NCI-H146 treated with DMSO at 0.1 percent for 48 hours (cell line): ENCODE data around the gene NR2F2.

Experiments used
- DNase-seq: peaks from one replicate; lab custom pipeline; 2025; ENCODE audit not compliant: unreplicated experiment; lab: John Stamatoyannopoulos, UW

The NR2F2 gene

DNA sequence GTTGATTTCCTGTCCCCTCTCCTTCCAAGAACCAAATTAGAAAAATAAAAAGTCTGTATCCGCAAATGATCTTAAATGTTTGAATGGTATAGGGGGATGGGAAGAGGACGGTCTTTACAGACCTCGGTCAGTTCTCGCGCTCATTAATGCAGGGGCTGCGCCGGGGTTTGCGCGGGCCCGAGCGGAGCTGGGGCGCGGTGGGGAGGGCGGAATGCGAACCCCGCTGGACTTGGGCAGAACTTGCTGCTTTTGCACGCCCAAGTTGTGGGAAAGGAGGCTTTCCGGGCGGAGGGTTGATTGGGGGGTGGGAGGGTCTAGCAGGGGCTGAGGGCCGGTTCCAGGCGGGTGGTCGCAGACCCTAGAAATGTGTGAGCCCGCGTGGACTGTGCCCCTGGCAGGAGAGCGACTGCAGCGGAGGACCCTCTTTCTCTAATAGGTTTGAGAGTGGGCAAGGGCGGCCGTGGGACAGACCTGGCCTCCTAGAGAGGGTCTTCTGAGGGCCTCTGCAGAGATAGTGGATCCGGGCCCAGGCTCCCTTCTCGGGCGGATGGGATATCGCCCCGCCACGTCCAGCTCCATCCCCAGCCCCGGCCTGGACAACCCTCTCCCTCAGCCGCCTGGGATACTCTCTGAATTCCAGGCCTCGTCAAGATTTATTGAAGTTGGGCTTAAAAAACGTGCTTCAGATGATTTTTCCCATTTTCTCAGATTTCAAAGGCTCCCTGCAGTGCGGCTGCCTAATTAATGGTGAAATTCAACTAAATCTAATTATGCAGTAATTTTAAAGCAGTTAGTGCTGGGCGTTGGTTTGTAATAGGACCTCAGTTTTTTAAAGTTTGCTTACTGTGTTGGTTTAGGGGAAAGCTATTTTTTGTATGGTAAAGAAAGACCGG, 11.3 kb downstream of the NR2F2 start:
- DNase-seq = no peak

DNA sequence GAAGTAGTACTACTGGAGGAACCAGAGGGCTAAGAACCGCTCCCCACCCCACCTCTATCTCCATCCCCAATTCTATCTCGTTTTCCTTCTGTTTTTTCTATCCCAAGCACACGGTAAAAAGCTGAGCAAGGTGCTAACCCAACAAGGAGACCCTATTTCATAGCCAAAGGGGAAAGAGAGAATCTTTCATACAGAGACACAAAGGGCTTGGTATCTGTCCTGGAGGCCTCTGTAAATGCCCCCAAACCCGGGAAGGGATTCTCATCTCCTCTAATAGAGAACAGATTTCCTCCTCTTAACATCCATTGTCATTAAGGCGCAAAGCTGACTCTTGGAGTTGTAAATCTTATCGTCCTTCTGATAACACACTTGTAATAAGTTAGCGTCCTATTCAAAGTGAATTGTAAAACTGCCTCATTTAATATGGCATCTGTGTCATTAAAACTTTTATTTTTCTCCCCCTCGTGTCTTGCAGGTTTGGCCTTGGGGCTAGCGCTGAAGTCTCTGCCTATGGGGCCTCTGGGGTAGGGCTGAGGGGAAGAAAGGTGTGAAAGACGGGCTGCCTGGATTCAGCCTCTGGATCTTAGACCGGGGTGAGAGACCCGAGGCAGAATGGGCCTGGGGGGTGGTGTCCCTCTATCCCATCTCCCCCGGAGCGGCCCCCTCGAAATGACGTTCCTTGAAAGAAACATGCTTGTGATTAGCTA, 12.1 kb downstream of the NR2F2 start:
- no peak for DNase-seq

DNA sequence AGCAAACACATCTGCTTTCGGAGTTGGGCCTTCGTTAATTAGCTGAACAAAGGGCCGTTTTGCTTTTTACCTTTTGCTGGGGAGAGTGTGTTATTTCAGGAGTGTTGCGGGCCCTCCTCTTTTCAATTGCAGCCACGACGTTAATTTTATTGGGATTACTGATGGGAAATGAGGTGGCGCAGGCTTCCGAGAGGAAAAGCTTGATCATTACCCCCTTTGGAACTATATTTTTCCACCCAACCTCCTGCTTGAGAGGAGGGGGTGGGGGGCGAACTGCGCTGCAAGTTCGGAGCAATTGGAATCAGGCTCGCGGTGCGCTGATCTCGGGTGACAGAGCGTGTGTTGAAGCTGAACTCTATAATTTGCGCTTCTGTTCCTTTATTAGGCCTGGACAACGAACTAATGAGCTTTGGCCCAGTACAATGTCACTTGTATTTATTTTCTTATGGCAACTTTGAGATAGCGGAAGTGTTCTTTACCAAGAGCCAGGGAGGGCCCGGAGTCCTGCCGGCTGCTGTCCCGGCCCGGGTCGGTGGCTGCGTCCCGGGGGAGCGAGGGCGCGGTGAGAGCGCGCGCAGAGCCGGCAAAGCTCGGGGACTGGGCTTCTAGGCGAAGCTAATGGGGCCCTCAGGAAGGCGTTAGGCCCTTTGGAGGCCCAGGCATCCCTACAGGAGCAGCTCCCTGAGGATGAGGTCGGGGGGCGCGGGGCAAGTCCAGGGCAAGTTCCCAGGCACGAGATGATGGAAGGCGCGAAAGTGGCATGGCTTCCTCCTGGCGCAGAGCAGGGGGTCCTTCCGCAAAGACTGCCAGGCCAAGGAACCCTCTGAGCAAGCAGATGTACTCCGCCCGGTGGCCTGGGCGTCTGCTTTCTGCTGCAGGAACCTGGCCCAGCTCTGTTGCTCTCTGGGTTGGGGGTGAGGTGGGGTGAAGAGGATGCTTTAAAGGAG, 12.9 kb downstream of the NR2F2 start:
- no peak for DNase-seq

DNA sequence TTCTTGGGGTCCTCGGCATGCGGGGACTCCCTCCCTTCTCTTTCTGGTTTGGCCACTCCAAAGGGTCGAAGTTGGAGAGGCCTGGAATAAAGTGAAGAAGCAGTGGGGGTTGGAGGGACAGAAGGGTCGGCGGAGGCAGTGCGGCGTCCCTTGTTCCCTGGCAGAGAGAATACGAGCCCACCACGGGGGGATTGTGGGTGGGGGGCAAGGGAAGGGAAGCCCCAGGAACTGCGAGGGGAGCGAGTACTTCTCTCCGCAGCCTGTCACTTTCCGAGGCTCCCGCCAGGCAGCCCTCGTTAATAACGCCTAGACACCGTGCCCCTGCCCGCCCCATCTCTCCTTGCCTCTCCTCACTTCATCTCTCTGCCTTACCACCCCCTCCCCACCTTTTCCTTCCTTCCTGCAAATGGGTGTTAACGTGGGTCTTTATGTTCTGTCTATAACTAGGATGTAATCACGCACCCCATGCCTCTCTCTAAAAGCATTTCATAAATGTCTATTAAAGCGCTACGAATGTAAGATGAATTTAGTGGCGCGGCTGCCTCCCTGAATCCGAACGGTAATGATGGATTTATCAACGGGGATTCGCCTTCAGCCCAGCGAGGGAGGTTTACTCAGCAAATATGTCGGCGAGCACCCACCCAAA, 13.7 kb downstream of the NR2F2 start:
- DNase-seq = no peak

DNA sequence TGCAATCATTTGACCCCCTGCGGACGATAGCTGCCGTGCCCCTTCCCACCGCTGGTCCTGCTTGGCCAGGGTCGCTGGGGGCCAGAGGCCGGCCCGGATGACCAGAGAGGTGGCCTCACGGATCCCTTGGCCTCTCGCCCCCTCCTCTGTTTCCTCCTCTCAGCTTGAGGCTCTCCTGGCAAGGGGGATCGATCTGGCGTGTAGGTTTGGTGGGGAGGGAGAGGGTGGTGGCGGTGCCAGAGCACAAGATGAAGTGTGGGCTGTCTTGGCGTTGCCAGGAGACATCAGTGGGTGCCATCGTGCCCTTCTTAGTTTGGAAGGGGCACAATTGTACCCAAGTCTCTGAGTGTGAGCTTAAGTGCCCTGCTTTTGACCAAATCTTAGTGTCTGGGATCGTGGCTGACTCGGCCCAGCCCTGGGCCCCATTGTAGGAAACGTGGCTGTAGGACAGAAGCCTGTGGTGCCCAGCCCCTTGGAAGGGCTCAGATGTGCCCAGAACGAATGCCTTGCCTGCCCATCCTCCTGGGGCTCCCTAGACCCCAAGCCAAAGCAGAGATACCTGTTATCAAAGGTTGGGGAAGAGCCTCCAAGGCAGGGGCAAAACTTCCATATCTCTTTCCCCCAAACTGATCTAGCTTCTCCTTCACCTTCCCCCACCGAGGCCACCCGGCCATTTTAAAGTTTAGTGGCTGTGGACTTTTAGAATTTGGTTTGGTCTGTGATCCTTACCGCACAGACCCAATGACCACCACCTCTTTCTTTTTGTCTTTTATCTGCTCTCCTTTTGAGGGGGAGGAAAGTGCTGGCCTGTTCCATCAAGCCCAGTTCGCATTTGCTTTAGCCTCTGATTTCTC, 14.4 kb downstream of the NR2F2 start:
- DNase-seq = no peak

DNA sequence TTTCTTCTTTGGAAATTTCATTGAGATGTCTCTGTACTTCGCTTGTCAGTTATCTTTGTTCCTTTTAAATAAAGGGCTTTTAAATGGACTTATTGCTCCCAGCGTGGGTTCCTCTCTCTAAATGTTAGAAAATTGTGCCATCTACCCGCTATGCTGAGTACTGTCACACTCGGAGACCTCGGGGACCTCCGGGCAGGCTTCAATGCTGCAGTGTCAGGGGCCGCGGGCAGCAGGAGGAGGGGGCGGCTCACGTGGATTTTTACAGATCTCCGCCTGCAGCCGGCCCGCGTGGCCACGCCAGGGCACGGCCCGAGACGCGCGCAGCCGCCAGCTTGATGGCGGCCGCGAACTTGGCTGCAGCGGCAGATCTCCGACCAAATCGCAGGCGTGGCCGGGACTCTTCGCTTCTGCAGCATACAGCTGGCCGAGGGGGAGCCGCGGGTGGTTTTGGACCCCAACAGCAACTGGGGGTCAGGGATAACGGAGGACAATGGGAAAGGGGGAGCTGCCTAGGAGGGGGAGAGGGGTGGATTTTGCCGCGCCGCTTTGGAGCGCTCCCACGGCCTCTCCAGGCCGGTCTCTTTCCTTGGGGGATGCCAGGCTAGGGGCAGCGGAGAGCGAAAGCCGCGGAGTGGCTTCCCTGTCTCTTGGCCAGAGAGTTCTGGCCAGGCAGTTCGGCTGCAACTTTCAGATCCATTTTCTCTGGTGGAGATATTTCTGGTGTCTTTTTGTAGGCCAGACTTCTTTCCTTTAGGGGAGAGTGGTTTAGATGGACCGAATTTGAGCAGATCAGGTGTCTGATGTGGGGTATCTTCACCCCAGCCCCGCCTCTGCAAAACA, 15.3 kb downstream of the NR2F2 start:
- DNase-seq = no peak

DNA sequence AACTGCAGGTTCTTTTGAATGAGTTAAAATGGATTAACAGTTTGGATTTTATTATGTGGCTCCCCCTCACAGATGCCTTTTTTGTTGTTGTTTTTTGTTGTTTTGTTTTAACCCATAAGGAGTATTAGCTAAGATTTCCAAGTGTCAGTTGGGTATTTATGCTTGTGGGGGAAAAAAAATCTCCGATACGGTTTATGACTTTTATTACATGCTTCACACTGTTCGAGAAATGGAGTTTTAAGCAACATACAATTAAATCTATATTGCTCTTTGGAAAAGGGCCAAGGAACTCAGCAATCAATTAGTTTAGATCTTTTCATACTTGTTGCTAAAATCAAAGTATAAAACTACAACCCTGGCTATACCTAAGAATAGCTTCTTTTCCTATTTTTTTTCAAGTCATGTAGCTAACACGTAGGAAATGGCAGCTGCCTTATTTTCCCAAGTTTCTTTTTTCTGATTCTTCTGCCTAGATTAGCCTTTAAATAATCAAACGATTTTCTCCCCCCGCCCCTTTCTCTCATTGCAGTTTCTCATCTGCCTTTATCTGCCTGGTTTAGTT, 16.0 kb downstream of the NR2F2 start:
- DNase-seq = no peak

DNA sequence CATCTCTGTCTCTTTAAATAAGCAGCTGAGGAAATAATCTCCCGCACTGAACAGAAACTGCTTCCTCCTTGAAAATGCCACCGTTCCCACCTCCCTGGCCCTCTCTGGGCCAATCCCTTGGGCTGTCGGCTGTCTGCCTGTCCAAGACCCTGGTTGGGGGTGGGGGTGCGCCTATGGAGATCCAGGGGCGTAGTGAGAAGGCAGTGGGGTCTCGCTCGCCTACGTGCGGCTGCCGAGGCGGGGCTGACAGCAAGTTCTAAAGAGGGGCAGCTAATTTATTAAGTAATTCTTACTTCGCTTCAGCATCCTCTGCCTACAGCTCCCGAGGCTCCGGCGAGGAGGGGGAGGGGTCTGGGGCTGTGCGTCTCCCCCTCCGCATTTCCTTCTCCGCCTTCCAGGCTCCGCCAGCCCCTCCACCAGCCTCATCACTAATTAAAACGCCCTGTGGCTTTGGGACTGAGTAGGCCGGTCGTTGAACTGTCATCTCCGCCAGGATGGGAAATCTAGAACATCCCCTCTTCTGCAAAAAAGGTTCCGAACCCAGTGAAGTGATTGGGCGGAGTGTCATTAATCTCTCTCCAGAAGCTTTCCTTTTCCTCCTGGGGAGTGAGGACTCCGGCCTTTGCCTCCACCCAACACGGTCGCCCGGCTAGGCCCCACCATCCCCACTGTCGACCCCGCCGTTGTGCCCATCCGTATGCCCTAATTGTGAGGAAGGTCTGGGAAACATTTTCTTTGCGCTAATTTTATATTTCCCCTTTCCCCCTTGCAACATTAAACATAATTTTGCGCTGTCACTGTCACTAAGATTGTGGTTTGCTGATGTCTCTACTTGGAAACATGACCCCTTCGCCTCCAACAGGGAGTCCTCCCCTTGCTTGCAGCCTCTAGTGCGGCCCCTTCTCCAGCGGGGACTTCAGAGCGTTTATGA, 16.9 kb downstream of the NR2F2 start:
- DNase-seq = no peak

DNA sequence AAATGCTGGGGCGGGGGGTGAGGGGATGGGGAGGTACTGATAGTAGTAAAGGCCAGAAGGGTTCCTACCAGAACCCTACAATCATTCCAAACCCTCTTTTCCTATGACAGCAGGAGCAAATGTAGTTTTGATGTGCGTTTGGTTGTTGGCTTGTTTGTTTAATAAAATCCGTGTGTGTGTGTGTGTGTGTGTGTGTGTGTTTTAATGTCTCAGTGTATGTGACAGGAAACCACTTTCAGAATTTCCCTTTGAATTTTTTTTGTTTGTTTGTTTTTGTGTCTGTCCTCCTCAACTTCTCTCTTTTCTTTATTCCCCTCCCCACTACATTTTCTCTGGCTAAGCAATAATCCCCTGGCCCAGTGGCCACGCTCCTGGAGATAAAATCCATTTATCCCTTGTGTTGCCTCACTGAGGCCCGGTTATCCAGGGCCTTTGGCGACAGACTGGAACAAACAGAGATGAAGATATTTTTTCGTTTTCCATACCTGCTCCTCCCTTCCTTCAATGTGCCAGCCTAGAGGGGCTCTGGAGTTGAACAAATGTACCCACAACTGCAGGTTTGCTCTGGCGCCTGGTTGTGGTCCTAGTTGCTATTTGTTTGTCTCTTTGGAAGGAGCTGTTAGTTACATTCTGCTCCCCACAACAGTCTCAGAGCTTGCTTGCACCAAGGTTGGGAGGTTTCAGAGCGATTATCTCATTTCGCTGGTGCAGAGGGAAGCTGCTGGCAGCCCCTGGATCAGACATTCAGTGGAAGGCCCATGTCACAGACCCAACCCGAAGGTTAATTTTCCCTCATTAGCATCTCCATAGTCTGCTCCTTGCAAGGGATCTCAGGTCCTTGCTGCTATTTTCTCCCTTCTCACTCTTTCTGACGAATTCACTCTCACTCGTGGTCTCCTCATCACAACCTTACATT, 17.9 kb downstream of the NR2F2 start:
- no peak for DNase-seq

DNA sequence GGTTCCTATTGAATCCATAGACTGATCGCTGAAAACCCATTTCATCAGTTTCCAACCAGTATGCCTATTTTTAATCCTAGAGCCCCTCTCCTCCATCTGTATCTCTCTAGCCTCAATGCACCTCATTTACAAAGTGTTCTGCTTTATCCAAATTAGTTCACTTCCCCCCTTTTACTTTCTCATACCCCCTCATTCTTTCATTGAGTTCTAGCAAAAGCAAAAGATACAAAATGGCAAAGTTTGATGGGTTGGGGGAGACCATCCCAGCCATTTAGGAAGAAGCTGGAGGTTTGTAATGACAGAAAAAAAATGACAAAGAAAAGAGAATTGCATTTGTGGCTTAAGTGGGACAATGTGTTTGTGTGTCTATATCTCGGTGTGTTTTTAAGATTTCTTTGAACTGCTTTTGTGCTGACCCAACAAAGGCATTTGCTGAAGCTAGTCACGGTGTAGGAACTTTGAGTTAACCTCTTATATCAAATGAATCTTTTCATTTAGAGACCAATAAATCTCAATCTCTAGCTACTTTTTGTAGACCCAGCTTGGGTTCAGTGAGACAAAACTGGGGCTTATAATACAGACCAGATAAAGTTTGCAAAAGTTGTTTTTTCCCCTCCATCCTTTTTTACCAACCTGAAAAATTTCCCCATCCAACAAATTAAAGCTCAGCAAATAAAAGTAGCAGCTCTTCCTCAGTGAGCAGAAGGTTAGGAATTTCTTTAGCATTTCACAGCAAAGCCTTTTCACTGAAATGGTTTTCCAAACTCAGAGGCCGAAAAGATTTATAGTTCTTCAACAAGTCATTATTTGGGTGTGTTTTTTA, 18.7 kb downstream of the NR2F2 start:
- no peak for DNase-seq

DNA sequence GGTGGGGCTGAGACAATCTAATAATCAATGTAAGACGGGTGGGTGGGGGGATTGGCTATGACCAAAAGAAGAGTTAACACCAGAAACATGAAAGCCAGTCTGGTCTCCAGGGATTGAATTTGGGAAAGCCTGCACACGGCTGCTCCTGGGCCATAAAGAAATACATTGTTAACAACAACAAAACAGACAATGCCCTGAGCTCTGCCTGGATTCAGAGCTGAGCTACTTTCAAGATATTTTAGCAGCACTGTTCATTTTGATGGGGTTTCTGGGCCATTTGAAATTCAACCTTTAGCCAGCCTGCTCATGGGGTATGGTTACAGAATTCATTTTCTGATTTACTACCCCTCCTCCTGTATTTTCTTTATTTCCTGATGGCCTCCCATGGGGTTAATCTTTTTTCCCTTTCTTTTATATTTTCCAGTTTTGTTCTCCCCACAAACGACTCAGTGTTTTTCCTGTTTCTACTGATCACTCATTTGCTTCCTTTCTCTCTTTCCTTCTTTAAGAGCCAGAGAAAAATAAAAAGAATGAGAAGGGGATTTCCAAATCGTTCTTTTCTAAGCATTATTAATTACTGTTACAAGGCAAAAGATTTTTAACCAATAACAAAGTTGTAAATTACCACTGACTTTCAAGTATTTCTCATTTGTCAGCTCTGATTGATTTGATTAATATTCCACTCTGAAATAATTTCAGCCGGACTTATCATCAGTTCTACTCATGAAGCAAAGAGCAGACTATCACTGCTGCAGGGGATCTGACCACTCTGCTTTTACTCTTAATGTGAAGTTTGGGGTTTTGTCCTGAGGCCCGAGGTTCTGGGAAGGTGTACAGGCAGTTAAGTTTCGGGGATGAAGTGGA, 19.6 kb downstream of the NR2F2 start:
- DNase-seq = no peak

DNA sequence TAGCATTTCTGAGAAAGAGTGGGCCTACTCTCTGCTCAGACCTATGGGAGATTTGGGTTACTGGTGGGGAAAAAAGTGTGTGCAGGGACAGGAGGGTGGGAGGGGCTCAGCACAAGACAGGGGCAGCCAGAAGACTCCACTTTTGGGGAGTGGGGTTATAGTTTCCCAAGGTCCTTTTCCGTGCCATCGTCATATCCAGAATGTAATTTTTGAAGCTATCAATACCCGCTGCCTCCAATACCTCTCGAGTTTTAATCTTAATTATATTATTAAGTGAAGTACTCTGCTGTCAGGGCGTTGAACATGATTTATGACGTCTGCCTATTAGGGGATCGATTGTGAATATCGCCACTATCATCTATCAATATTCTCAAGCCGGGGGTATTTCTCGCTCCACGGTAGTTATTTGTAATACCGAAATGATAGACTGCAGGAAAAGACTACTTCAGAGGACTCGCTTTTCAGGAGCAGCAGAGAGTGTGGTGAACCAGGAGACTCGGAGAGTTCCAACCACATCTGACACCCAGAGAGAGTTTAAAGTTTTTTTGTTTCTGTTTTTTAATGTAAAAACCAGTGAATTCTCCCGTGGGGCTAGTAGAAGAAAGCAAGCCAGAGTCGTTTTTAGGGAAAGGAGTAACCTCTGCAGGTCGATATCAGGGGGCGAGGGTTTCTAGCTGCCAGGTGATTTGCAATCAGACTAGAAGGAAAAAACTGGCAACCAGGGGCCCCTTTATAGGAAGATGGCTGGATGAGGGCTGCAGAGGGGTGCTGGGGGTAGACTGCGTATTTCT, 20.6 kb downstream of the NR2F2 start:
- DNase-seq = no peak

DNA sequence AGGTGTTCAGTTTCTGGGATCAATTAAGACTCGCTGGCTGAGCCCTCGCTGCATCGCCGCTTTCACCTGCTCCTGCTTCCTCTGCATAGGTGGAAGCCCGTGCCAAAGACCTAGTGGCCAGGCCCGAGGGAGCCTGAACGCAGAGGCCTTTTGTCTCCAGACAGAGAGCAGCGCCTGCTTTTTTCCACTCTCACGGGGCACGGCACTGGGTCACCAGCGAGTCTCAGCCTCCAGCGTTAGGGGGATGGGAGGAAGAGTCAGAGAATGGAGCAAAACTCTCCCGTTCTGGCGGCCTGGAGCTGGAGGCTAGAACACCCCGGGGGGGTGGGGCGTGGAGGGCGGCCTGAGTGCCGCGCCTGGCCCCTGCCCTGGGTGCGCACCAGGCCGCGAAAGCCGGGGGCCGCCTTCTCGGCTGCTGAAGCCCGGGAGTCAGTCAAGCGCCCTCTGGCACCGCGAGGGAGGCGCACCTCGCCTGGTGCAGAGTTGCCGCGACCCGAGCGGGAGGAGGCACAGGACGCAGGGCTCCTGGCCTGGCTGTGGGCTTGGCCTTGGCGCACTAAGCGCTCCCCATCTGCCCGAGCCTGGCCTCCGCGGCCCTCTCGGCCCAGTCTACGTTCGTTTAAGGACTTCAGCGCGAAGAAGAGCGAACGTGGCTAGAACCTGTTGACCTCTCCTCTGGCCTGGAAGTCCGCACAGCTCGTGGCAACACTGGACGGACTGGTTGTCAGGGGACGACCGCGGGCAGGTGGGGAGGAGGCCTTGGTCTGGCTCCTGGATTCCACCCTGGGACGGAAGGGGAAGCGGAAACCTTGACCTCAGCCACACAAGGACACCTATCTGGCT, 21.5 kb downstream of the NR2F2 start:
- no peak for DNase-seq
